AG10803 (cell line): ENCODE measurements around the gene KCNMA1.
"Not testable (repeated sequence)": the region's sequence is repeated elsewhere in the genome, so short reads cannot be mapped to it uniquely, and the experiment has no call there.

ENCODE experiments used
- DNase-seq: peaks from one replicate; pipeline ENCODE4 v3.0.0; 2010; ENCODE audit warnings: low read depth
- H3K4me3 ChIP-seq: 2 replicates; pipeline ENCODE4 v1.5.1; 2011; ENCODE audit warnings: mild to moderate bottlenecking, low read length, control low read depth
- TF ChIP-seq, protein P1 (sequence below): conservative IDR thresholded peaks from 2 replicates; pipeline ENCODE4 v1.5.1; 2011; ENCODE audit warnings: mild to moderate bottlenecking, low read length, control low read depth, inconsistent platforms

KCNMA1 gene

DNA sequence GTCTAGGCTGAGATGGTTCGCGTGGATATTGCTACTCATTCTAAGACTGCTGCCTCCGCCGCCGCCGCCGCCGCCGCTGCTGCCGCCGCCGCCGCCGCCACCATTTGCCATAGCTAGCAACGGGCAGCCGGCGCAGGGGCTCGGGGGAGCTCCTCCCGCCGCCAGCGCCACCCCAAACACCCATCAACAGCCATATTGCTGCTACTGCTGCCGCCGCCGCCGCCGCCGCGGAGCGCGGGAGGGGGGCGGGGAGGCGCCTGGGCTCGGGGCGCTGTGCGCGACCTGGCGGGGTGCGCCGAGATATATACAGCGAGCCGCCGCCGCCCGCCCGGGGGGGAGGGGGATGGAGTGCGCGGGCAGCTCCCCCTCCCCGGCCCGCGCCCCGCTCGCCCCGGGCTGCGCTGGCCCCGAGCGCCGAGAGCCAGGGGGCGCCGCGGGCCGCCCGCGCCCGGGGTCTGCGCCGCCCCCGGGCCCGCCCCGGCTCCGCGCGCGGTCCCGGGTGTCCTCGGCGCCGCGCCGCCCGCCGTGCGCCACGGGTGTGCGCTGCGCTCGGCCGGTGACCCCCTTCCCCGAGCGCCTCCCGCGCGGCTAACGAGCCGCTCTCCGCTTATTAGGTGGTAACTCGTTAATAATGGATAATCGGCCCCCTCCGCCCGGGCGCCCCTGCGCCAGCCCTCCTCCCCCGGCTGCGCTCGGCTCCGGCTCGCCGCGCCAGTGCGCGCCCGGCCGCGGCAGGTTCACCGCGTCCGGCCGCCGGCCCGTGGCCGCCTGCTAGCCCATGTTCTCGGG, at the start of gene KCNMA1:
KCNMA1 (minus strand) TSS at position 277 of the 789 bp plus-strand sequence.
- DNase-seq = peak; percentile 49
- TF ChIP-seq, protein P1, sequence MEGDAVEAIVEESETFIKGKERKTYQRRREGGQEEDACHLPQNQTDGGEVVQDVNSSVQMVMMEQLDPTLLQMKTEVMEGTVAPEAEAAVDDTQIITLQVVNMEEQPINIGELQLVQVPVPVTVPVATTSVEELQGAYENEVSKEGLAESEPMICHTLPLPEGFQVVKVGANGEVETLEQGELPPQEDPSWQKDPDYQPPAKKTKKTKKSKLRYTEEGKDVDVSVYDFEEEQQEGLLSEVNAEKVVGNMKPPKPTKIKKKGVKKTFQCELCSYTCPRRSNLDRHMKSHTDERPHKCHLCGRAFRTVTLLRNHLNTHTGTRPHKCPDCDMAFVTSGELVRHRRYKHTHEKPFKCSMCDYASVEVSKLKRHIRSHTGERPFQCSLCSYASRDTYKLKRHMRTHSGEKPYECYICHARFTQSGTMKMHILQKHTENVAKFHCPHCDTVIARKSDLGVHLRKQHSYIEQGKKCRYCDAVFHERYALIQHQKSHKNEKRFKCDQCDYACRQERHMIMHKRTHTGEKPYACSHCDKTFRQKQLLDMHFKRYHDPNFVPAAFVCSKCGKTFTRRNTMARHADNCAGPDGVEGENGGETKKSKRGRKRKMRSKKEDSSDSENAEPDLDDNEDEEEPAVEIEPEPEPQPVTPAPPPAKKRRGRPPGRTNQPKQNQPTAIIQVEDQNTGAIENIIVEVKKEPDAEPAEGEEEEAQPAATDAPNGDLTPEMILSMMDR = no peak
- peak within 1 kb of the TSS; percentile 94 for H3K4me3 ChIP-seq

DNA sequence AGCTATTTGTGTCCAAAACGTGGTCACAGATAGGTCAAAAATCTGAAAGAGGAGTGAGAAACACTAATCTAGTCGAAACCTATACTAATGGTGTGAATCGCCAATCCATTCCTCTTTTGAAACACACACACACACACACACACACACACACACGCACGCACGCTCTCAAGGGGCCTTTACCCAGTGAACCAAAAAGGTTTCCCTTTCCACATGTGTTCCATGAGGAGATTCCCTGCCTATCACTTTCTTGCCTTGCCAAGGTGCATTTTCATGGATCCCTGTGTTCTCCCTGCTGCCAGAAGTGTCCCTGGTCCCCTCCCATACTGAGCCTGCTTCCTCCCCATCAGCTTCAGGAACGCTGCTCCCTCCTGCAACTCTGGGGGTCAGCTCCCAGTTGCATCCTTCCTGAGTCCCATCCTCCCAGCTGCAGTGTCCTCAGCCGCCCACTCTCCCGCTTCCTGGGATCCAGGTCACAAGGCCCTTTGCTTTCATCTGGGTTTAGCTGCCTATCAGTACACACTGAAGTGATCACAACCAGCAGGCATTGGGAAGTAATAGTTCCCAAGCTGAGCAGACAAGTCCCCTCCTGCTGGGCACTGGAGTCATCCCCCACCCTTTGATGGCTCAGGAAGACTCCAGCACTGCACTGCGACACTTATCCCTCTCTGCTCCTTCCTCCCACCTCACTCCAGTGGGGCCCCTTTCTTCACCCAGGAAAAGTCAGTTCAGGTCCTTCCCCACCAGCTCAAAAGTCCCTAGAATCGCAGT, 49.2 kb upstream of the KCNMA1 start:
- TF ChIP-seq, protein P1 = no peak
- H3K4me3 ChIP-seq = no peak overlapping the region
- DNase-seq = no peak

DNA sequence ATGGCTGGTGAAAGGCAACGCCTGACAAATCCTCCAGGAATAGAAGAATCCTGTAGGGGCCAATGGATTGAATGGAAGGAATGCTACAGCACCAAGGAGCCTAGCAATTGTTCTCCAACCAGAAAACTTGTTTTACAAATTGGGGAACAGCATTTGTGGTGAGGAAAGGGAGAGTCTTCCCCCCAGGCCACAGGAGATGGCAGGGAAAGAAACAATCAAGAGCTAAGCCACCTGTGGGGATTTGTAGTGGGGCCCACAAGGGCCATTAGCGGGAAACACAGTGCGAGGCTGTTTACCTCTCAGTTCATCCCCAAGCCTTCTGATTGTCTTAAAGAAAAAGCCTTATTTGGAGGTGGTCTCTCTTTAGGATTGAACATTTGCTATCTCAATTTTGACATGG, 48.5 kb upstream of the KCNMA1 start:
- TF ChIP-seq, protein P1 = no peak
- no peak for DNase-seq
- no peak overlapping the region for H3K4me3 ChIP-seq

DNA sequence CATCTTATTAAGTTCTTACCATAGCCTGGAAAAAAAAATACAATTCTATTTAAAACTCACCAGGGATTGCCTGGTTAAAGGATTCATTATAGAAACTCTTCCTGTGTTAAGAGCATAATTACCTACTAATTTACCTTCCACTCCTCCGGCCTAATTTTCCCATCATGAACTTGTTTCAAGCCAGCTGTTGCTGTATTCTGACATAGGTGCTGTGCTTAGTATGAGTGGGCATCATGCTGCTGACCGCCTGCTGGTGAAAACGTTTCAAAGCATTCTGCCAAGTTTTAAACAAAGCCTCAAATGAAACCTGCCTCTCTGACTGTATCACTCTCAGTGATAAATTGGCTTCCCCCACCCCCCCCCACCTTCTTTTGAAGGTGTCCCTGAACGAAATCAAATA, 47.8 kb upstream of the KCNMA1 start:
- DNase-seq = no peak
- TF ChIP-seq, protein P1 = no peak
- H3K4me3 ChIP-seq = no peak overlapping the region

DNA sequence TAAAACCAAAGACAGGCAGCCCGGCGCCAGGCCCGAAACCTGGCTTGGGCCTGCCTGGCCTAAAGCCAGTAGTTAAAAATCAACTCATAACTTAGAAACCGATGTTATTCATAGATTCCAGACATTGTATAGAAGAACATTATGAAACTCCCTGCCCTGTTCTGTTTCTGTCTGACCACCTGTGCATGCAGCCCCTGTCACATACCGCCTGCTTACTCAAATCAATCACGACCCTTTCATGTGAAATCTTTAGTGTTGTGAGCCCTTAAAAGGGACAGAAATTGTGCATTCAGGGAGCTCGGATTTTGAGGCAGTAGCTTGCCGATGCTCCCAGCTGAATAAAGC, 45.5 kb upstream of the KCNMA1 start:
- H3K4me3 ChIP-seq, DNase-seq: not testable (repeated sequence)

DNA sequence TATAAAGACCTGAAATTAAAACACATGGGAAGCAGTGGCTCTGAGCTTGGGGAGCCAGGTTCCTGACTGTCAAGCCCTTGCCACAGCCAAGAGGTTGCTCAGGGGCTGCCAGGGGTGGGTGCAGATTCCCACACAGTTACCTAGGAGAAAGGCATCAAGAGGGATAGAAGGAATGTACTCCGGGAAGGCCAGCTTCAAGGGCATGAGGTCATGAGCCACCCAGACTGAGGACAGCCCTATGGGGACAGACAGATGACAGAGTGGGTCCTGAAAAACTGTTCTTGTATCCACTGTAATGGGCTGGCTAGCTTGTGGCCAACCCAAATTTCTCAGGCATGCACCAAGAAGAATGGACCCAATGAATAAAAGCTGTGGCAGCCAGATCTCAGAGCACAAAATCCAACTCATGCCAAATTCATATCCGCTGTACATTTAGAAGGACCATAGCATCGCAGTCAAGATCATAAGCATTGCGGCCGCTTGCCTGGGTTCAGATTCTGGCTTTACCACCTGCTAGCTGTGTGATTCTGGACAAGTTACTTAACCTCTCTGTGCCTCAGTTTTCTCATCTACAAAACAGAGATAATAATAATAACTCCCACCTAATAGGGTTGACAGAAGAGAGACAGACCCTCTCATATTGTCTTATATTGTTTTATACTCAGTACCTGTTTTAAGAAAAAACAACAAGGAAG, 44.9 kb upstream of the KCNMA1 start:
- no peak overlapping the region for H3K4me3 ChIP-seq
- TF ChIP-seq, protein P1 = no peak
- no peak for DNase-seq

DNA sequence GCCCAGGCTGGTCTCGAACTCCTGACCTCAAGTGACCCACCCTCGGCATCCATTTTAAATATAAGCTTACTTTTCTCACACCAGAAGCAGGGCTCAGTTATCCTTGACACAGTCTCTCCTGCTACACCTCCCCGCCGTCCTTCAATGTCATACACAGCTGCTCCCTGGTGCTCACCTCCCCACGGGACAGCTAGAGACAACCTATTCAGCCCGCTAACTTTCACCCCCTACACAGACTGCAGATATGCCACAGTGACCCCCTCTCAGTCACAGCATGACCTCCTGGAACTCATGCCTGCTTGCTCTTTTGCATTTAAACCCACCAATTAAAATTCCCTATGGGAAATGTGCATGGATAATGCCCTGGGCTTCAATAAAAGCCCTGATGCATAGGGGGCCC, 44.2 kb upstream of the KCNMA1 start:
- TF ChIP-seq, protein P1 = no peak
- H3K4me3 ChIP-seq = no peak overlapping the region
- DNase-seq = no peak
